ENCODE results near the gene EIF3K. TPM values are rescaled to one million over a fixed set of nuclear protein-coding genes. Genes with fewer than 3 reads are reported as not detected.

Gene EIF3K
- polyA plus RNA-seq, 4 donors: 257 to 710 (median 626) TPM

DNA sequence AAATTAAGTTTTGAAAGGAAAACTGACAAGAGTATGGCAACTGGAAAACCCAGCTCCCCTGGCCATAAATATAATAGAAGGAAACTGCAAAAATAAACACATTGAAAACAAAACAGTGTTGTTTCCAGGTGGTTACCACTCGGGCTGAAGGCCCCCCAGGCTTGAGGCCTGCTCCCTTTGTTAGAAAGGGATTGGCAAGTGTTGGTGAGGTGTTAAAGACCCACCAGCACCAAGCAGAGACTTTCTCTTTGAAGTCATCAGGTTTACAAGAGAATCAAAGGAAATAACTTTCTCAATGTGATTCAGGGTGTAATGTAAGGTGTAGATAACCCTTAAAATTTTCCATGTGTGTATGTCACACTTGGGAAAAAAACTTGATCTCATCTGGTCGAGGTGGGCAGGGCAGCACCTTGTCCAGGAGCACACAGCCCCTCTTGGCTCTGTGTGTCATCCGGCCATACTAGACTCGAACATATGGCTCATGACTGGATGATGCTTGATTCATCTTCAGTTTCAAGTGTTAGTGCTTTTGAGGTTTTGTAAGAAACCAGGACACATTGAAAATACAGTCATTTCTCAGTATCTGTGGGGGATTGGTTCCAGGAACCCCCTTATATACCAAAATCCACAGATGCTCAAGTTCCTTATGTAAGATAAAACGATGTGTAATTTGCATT lies 36.3 kb downstream of the EIF3K start:
- 25 to 36% (median 30%) methylated on average over 5 of the region's 5 CpGs for WGBS, 3 donors
- H3K4me1 ChIP-seq (ENCODE audit: control insufficient read depth in 3 of 3, insufficient read depth in 2 of 3, low read depth in 1 of 3, low read length in 2 of 3): peaks cover 4 to 88% (median 36%) of the 10 kb centered on the region in 3 donors

DNA sequence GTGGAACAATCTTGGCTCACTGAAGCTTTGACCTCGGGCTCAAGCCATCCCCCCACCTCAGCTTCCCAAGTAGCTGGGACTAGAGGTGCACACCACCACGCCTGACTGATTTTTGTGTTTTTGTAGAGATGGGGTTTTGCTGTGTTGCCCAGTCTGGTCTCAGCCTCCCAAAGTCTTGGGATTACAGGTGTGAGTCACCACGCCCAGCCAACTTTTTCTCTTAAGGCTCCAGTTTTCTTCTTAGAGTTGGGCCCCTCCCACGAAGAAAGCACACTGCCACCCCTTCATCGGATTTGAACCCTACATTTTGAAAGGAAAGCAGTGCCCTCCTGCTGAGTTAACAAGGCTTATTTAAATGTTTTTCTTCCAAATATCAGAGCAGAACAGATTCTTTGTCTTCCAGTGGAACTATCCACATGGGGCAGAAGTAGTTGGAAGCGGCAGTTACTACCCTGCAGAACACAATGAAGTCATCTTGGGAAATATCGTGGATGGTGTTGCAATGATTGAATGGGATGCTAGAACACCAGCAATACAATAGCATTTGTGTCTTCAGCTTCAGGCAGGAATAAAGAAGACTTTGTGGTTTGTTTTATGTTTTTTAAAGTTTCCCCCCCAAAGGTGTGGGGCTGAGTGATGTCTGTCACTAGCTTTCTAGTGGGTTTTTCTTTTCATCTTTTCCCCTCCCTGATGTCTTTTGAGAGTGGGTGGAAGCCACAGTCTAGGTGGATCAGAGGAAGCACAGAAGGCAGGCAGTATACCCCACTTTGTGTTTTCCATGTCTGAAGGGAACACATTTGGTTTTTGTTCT lies 37.4 kb downstream of the EIF3K start:
- H3K27ac ChIP-seq (ENCODE audit: low read depth in 1 of 3, low read length in 2 of 3): peak overlapping the region in 2 of 3 donors; percentile 66 to 97
- no peaks in the 10 kb centered on the region for H3K9me3 ChIP-seq (ENCODE audit: control insufficient read depth in 2 of 2, insufficient read depth in 1 of 2, low read depth in 1 of 2, low read length in 1 of 2)
- WGBS, 3 donors: 63 to 64% (median 64%) methylated on average over 7 of the region's 7 CpGs
- H3K4me1 ChIP-seq (ENCODE audit: control insufficient read depth in 3 of 3, insufficient read depth in 2 of 3, low read depth in 1 of 3, low read length in 2 of 3): peaks cover 10 to 92% (median 45%) of the 10 kb centered on the region in 3 donors
- peaks cover 0 to 63% (median 5%) of the 10 kb centered on the region in 3 donors for H3K36me3 ChIP-seq (ENCODE audit: control insufficient read depth in 3 of 3, insufficient read depth in 2 of 3, low read depth in 1 of 3, low read length in 3 of 3)
- no peak overlapping the region for H3K4me3 ChIP-seq (ENCODE audit: low read depth in 1 of 3, low read length in 3 of 3)
- H3K27me3 ChIP-seq (ENCODE audit: control insufficient read depth in 3 of 3, insufficient read depth in 3 of 3, low read length in 3 of 3): no peaks in the 10 kb centered on the region
- FAIRE-seq (no peak), DNase-seq (no peak)

More for the DNA sequence above, 36.3 kb downstream of the EIF3K start:
- DNase-seq: peak in 1 of 2 donors; percentile 38
- Histone ChIP-seq H3K27ac (ENCODE audit: low read depth in 1 of 3, low read length in 2 of 3) (peak overlapping the region; percentile 18 to 97 (median 93)), H3K27me3 (ENCODE audit: control insufficient read depth in 3 of 3, insufficient read depth in 3 of 3, low read length in 3 of 3) (no peaks in the 10 kb centered on the region), H3K36me3 (ENCODE audit: control insufficient read depth in 3 of 3, insufficient read depth in 2 of 3, low read depth in 1 of 3, low read length in 3 of 3) (peaks cover 0 to 60% (median 5%) of the 10 kb centered on the region in 3 donors), H3K4me3 (ENCODE audit: low read depth in 1 of 3, low read length in 3 of 3) (no peak overlapping the region), H3K9me3 (ENCODE audit: control insufficient read depth in 2 of 2, insufficient read depth in 1 of 2, low read depth in 1 of 2, low read length in 1 of 2) (no peaks in the 10 kb centered on the region)
- no peak for FAIRE-seq

GRCh38 chr19:38657633-38658222 lies 38.7 kb downstream of the EIF3K start:
- peaks cover 0 to 63% (median 5%) of the 10 kb centered on the region in 3 donors for H3K36me3 ChIP-seq (ENCODE audit: control insufficient read depth in 3 of 3, insufficient read depth in 2 of 3, low read depth in 1 of 3, low read length in 3 of 3)
- H3K4me3 ChIP-seq (ENCODE audit: low read depth in 1 of 3, low read length in 3 of 3): no peak overlapping the region
- no peaks in the 10 kb centered on the region for H3K9me3 ChIP-seq (ENCODE audit: control insufficient read depth in 2 of 2, insufficient read depth in 1 of 2, low read depth in 1 of 2, low read length in 1 of 2)
- peak overlapping the region; percentile 42 to 77 (median 75) for H3K27ac ChIP-seq (ENCODE audit: low read depth in 1 of 3, low read length in 2 of 3)
- H3K27me3 ChIP-seq (ENCODE audit: control insufficient read depth in 3 of 3, insufficient read depth in 3 of 3, low read length in 3 of 3): no peaks in the 10 kb centered on the region
- DNase-seq (peak in 1 of 2 donors; percentile 50), FAIRE-seq (no peak)
- peaks cover 15 to 91% (median 44%) of the 10 kb centered on the region in 3 donors for H3K4me1 ChIP-seq (ENCODE audit: control insufficient read depth in 3 of 3, insufficient read depth in 2 of 3, low read depth in 1 of 3, low read length in 2 of 3)
- WGBS, 3 donors: 48 to 58% (median 51%) methylated on average over 8 of the region's 8 CpGs

- Histone ChIP-seq H3K27ac (ENCODE audit: low read depth in 1 of 3, low read length in 2 of 3) (peak overlapping the region; percentile 34 to 91 (median 75)), H3K4me3 (ENCODE audit: low read depth in 1 of 3, low read length in 3 of 3) (no peak overlapping the region), H3K36me3 (ENCODE audit: control insufficient read depth in 3 of 3, insufficient read depth in 2 of 3, low read depth in 1 of 3, low read length in 3 of 3) (peaks cover 0 to 73% (median 5%) of the 10 kb centered on the region in 3 donors), H3K9me3 (ENCODE audit: control insufficient read depth in 2 of 2, insufficient read depth in 1 of 2, low read depth in 1 of 2, low read length in 1 of 2) (no peaks in the 10 kb centered on the region), H3K27me3 (ENCODE audit: control insufficient read depth in 3 of 3, insufficient read depth in 3 of 3, low read length in 3 of 3) (no peaks in the 10 kb centered on the region), H3K4me1 (ENCODE audit: control insufficient read depth in 3 of 3, insufficient read depth in 2 of 3, low read depth in 1 of 3, low read length in 2 of 3) (peaks cover 15 to 94% (median 47%) of the 10 kb centered on the region in 3 donors)
- FAIRE-seq (no peak), DNase-seq (peak; percentile 78 to 91)
- WGBS, 3 donors: 20 to 38% (median 26%) methylated on average over 15 of the region's 15 CpGs
These were observed 39.7 kb downstream of the EIF3K start for GRCh38 chr19:38658462-38659306.

GRCh38 chr19:38660724-38661123 lies 41.7 kb downstream of the EIF3K start:
- no peak overlapping the region for H3K4me3 ChIP-seq (ENCODE audit: low read depth in 1 of 3, low read length in 3 of 3)
- H3K27ac ChIP-seq (ENCODE audit: low read depth in 1 of 3, low read length in 2 of 3): peak overlapping the region; percentile 60 to 81 (median 73)
- H3K27me3 ChIP-seq (ENCODE audit: control insufficient read depth in 3 of 3, insufficient read depth in 3 of 3, low read length in 3 of 3): no peaks in the 10 kb centered on the region
- WGBS, 3 donors: 28 to 64% (median 44%) methylated on average over 9 of the region's 9 CpGs
- FAIRE-seq (no peak), DNase-seq (no peak)
- H3K9me3 ChIP-seq (ENCODE audit: control insufficient read depth in 2 of 2, insufficient read depth in 1 of 2, low read depth in 1 of 2, low read length in 1 of 2): no peaks in the 10 kb centered on the region
- H3K4me1 ChIP-seq (ENCODE audit: control insufficient read depth in 3 of 3, insufficient read depth in 2 of 3, low read depth in 1 of 3, low read length in 2 of 3): peaks cover 25 to 94% (median 55%) of the 10 kb centered on the region in 3 donors
- peaks cover 0 to 81% (median 5%) of the 10 kb centered on the region in 3 donors for H3K36me3 ChIP-seq (ENCODE audit: control insufficient read depth in 3 of 3, insufficient read depth in 2 of 3, low read depth in 1 of 3, low read length in 3 of 3)

DNA sequence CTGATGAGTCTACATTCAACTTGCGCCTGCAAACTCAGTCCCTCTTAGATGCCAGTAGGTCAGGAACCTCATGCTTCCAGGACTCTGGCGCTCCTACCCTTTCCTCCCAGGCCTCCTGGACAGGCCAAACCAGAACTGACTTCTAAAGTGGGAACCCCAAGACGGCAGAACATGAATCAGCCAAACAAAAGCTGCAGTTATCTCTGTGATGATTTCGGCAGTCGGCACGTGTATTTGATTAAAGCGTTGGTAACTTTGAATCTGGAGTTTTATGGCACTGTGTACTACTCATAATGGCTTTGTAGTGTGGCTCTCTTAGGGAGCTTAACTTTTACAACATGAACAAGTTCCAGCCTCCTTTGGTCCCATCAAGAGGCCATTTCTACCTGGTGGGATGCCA lies 42.1 kb downstream of the EIF3K start:
- DNase-seq (peak; percentile 59 to 62), FAIRE-seq (no peak)
- H3K9me3 ChIP-seq (ENCODE audit: control insufficient read depth in 2 of 2, insufficient read depth in 1 of 2, low read depth in 1 of 2, low read length in 1 of 2): no peaks in the 10 kb centered on the region
- H3K4me1 ChIP-seq (ENCODE audit: control insufficient read depth in 3 of 3, insufficient read depth in 2 of 3, low read depth in 1 of 3, low read length in 2 of 3): peaks cover 29 to 94% (median 54%) of the 10 kb centered on the region in 3 donors
- WGBS, 3 donors: 15 to 56% (median 30%) methylated on average over 7 of the region's 7 CpGs
- no peaks in the 10 kb centered on the region for H3K27me3 ChIP-seq (ENCODE audit: control insufficient read depth in 3 of 3, insufficient read depth in 3 of 3, low read length in 3 of 3)
- peak overlapping the region; percentile 60 to 81 (median 73) for H3K27ac ChIP-seq (ENCODE audit: low read depth in 1 of 3, low read length in 2 of 3)
- H3K36me3 ChIP-seq (ENCODE audit: control insufficient read depth in 3 of 3, insufficient read depth in 2 of 3, low read depth in 1 of 3, low read length in 3 of 3): peaks cover 0 to 82% (median 5%) of the 10 kb centered on the region in 3 donors
- H3K4me3 ChIP-seq (ENCODE audit: low read depth in 1 of 3, low read length in 3 of 3): no peak overlapping the region

DNA sequence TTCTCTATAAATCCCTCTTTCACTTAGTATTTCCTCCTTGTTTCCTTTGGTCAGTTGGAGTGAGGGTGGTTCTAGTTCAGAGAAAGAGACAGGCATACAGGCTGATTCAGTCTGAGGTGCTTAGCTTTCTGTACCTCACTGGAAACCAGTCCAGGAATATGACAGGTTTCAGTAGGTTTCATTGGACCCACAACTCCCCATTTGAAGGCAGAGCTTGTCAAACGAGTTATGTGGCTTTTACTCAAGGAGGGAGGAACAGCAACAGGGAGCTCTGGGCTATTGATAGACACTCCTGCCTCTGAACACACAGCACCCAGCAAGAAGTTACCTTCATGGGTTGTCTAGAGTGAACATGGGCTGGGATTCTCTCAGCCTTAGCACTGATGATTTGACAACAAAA lies 43.0 kb downstream of the EIF3K start:
- Histone ChIP-seq H3K4me1 (ENCODE audit: control insufficient read depth in 3 of 3, insufficient read depth in 2 of 3, low read depth in 1 of 3, low read length in 2 of 3) (peaks cover 33 to 94% (median 61%) of the 10 kb centered on the region in 3 donors), H3K9me3 (ENCODE audit: control insufficient read depth in 2 of 2, insufficient read depth in 1 of 2, low read depth in 1 of 2, low read length in 1 of 2) (no peaks in the 10 kb centered on the region), H3K27ac (ENCODE audit: low read depth in 1 of 3, low read length in 2 of 3) (peak overlapping the region; percentile 9 to 88 (median 36)), H3K27me3 (ENCODE audit: control insufficient read depth in 3 of 3, insufficient read depth in 3 of 3, low read length in 3 of 3) (no peaks in the 10 kb centered on the region), H3K4me3 (ENCODE audit: low read depth in 1 of 3, low read length in 3 of 3) (peak overlapping the region in 1 of 3 donors; percentile 4), H3K36me3 (ENCODE audit: control insufficient read depth in 3 of 3, insufficient read depth in 2 of 3, low read depth in 1 of 3, low read length in 3 of 3) (peaks cover 0 to 83% (median 2%) of the 10 kb centered on the region in 3 donors)
- DNase-seq: peak; percentile 83 to 85
- WGBS, 3 donors: 7 to 26% (median 12%) methylated on average over 1 of the region's 1 CpG
- no peak for FAIRE-seq
